GM18868 (cell line): ENCODE measurements around the gene ST3GAL2.
A peak's percentile ranks its signal among the peaks of the same experiment; 100 is the strongest.

ENCODE experiments used
- ATAC-seq: cut with Tn5 transposase; IDR thresholded peaks from one replicate; pipeline ENCODE4 v1.9.1; 2021; ENCODE audit warnings: mild to moderate bottlenecking, moderate library complexity; ENCODE audit not compliant: unreplicated experiment

The ST3GAL2 gene

GRCh38 chr16:70438585-70438968 is 323 bp downstream of the ST3GAL2 start:
- ATAC-seq, result no peak

GRCh38 chr16:70437582-70438557 is 1.0 kb downstream of the ST3GAL2 start:
- no peak for ATAC-seq

DNA sequence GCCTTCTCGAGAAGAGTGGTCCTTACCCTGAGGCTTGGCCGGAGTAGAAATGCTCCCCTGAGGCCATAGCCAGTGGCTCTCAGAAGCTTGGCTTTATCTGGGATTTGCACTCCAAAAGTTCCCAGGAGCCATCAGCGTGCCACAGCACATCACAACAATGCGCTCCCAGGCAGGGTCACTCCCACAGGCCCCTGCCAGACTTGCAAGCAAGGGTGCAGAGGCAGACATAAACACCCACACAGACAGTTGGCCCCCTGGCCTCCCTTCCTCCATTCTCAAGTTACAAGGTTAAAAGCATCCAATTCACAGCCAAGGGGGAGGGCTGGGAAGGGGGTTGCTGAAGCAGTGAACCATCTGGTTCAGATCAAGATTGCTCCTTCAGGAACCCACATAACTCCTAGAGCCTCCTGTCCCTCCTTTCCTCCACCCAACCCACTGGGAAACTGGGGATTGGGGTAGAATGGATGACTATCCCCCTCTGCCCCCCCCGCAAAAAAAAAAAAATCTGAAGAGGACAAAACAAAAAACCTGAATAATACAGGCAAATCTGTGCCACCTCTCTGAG is 1.8 kb downstream of the ST3GAL2 start:
- ATAC-seq, result no peak

- no peak for ATAC-seq
Observed at GRCh38 chr16:70434484-70435260, 4.2 kb downstream of the ST3GAL2 start.

GRCh38 chr16:70433458-70434103 is 5.3 kb downstream of the ST3GAL2 start:
- no peak for ATAC-seq

DNA sequence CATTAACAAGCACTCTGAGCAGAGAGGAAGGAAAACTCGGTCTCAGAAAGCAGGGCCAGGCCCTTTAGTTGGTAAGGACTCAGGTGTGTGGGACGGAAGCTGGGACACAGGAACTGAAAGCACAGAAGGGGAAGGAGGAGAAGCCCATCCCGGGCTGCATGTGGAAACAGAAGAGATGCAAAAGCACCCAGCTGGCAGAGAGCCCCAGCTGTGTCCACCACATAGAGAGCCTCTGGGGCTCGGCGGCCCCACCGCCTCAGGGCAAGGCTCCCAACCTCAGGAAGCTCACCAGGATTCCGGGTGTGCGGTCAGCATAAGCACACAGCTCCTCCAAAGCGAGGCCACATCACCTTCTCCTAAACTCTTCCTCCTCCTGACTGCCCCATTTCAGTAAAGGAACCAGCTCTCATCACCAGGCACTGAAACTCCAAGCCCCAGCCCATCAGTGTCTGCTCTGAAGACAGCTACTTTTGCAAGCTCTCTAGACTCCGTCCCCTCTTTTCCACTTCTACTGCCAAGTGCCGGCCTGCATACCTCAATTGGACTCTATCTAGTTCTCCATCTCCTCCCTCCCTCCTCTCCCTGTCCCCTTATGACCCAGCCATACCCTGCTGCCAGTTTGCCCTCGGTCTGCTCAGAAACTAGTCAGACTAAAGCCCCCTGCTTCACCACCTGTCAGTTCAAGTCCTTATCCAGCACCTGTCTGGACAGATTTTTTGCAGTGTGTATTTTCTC is 6.0 kb downstream of the ST3GAL2 start:
- no peak for ATAC-seq

DNA sequence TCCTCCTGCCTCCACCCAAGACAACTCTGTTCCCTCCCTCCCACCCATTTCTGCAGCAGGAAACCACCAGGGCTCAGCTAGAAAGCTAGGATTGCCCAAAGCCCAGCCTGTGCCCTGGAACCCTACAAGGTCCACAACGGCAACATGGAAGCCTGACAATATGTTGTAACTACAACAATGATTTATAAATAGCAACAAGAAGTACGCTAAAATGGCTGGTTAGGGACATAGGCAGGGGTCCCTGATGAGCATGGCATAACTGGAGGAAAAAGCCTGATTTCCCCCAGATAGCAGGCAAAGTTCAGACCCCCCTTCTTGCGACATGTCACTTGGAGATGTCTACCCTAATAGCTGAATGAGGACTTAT is 6.6 kb downstream of the ST3GAL2 start:
- no peak for ATAC-seq

DNA sequence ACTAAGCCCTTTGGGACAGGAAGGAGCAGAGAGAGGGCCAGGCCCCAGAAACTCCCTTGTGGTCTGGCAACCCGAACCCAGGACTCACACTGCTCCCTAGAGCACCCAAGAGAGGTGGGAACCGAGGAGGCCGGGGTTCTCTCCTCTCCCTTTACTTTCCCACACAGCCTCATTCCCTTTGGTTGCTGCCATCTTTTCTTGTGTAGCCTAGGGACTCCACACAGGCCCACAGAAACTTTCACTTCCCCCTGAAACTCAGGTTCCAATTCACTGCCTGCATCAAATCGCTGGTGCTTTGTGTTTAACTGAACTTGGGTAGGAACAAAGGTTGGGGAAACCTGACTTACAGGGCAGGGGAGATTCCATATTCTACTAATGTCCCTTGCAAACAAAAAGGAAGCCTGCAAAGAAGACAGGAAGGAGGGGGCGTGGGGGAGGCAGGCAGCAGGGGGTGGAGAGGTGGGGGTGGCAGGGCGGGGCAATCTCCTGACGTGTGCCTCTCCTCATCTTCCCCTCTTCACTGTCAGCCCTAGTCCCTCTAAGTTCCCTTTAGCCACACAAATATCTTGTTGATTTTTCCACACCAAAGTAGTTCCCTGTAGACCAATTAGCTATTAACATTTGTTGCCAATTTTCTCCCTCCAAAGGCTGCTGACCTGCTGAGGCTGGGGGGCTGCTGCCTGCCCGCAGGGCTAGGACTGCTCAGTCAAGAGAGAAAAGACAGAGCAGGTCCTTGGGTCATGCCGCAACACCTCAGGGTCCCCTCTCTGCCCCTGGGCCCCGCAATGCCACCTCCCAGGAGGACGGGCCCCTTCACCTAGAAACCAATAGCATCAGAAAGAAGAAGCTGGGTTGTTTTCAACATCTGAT is 8.0 kb downstream of the ST3GAL2 start:
- ATAC-seq, result peak; percentile 56

DNA sequence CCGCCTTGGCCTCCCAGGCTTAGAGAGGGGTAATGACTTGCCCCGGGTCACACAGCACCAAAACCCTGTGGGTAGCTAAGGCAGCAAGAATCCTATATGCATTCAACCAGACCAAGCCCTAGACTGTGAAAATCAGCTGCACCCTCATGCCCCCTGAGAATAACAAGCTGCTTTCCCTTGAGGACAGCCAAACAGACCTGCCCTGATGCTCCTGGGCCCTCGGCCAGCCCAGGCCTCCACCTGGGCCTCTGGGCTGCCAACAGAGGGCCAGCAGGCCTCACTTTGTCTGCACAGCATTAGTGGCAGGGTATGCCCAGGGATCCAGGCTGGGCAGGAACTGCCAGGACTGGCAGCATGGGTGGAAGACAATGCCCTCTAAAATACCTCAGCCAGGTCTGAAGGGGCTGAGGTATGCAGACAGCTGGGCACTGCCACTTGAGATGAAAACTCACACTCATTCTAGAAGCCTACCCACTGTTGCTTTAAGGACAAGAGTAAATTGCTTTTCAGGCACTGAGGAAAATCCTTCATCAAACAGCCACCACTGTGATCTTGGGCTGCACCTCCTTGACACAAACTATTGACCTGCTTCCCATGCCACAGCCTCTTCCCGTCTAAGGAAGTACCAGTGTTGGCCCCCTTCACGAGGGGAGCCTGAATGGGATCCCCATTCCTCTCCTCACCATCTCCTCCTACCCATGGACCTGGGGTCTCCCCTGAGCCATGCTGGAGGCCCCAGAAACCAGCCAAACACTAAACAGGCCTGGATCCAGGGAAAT is 8.8 kb downstream of the ST3GAL2 start:
- ATAC-seq, result no peak

DNA sequence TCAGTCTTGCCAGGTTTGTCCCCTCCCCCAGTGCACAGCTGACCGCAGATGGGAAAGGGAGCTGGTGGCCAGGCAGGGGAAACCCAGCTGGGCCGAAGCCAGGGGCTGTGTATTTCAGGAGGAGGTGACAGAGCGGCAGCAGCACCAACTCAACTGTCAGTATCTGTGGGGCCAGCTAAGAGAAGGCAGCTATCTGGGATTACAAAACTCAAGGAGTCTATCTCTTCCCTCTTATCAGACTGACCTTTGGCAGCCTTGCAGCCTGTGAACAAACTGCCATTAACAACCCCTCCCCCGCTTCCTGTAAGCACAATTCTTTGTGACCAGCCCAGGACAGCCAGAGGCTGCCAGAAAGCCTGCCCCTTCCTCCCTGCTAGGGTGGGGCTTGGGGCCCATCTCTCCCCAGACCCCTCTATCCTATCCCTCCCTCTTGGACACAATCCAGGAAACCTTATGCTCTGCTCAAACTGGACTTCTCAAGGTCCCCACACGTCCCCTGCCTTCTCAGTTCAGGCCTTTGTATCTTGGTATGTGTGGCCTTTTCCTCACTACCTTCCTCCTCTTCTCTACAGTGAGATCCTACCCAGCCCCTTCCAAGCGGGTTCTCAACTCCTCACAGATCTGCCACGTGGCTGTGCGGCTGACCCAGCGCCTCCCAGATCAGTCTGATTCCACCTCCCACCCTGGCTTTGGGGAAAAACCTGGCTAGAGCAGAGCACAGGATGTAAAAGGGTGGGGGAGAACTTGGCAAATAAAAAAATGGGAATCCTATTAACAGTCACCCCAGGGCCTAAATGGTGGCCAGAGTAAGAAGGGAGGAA is 10.5 kb downstream of the ST3GAL2 start:
- ATAC-seq, result peak; percentile 31

- ATAC-seq, result no peak
Observed at GRCh38 chr16:70427786-70428177, 11.1 kb downstream of the ST3GAL2 start.

DNA sequence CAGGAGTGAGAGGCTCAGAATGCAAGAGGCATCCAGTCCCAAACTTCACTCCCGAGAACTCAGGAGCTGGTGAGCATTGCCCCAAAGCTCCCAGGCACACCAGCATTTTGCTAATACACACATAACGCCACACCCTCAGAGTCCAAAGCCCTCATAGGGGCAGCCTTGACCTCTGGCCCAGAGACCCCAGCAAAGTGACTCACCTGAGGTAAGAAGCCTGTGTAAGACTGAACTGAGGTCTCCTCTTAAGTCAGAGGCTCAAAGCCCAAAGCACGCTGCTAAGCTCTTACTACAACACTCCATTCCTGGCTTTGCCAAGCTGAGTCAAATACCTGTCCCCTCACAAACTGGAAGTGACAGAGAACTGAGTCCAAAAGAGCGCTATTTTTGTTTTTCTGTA is 16.4 kb downstream of the ST3GAL2 start:
- no peak for ATAC-seq

DNA sequence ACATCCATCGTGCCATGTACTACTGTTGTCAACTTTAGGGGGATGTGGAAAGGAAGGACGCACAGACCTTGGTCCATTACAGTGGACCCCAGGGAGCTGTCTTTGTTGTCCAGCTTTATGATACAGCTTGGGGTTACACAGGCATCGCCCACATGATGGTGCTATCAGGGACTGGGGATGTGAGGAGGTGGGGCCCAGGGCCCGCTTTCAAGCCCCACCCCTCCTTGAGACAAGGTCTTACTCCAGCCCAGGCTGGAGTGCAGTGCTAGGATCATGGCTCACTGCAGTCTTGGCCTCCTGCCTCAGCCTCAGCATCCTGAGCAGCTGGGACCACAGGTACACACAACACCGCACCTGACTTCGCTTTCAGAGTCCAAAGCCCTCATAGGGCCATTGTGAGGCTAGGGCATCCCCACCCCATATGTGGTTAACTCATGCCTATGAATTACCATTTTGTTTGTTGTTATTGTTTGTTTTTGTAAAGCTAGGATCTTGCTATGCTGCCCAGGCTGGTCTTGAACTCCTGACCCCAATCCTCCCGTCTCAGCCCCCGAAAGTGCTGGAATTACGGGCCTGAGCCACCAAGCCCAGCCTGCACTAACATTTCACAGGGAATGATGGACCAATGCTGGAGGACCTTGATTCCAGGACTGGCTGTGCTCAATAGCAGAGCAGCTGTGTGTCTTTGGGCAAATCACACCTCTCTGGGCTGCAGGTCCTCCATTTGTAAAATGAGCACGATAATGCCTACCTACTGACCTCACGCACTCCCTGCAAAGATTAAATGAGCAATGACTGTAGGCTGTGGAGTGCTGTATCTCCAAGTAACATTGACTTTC is 17.2 kb downstream of the ST3GAL2 start:
- no peak for ATAC-seq

GRCh38 chr16:70421014-70421413 is 17.9 kb downstream of the ST3GAL2 start:
- ATAC-seq, result no peak

- no peak for ATAC-seq
Observed at GRCh38 chr16:70419384-70420327, 19.2 kb downstream of the ST3GAL2 start.

GRCh38 chr16:70418993-70419318 is 19.9 kb downstream of the ST3GAL2 start:
- ATAC-seq, result no peak
